ENCODE data around the gene SPTBN2.
"Not testable (repeated sequence)": the region's sequence is repeated elsewhere in the genome, so short reads cannot be mapped to it uniquely, and the experiment has no call there.

SPTBN2 gene

GRCh38 chr11:66680966-66681645 is 47.9 kb downstream of the SPTBN2 start:
- no peak for DNase-seq

GRCh38 chr11:66677599-66678375 is 51.2 kb downstream of the SPTBN2 start, which contains the start of gene RBM4B:
Gene RBM4B, minus strand, starts transcription at chr11:66677887. Its CDS starts 808 bp downstream, at chr11:66677079.
- peak; percentile 98 for DNase-seq

GRCh38 chr11:66676931-66677598 is 52.0 kb downstream of the SPTBN2 start:
- DNase-seq: peak; percentile 57

GRCh38 chr11:66676282-66676919 is 52.6 kb downstream of the SPTBN2 start:
- DNase-seq: no peak

GRCh38 chr11:66674964-66675602 is 53.9 kb downstream of the SPTBN2 start:
- no peak for DNase-seq

- no peak for DNase-seq
Observed at GRCh38 chr11:66670816-66671215, 58.2 kb downstream of the SPTBN2 start.

GRCh38 chr11:66665369-66665768 is 63.6 kb downstream of the SPTBN2 start:
- no peak for DNase-seq

GRCh38 chr11:66663741-66664296 is 65.2 kb downstream of the SPTBN2 start:
- DNase-seq: no peak

- no peak for DNase-seq
Observed at GRCh38 chr11:66659763-66660162, 69.3 kb downstream of the SPTBN2 start.

- no peak for DNase-seq
Observed at GRCh38 chr11:66653123-66653522, 75.9 kb downstream of the SPTBN2 start.

GRCh38 chr11:66652651-66653050 is 76.4 kb downstream of the SPTBN2 start:
- no peak for DNase-seq

GRCh38 chr11:66651016-66651415 is 78.0 kb downstream of the SPTBN2 start:
- no peak for DNase-seq

- DNase-seq: no peak
Observed at GRCh38 chr11:66649903-66650302, 79.1 kb downstream of the SPTBN2 start.

GRCh38 chr11:66646828-66647227 is 82.2 kb downstream of the SPTBN2 start:
- DNase-seq: no peak

- DNase-seq: no peak
Observed at GRCh38 chr11:66643745-66644437, 85.1 kb downstream of the SPTBN2 start.

GRCh38 chr11:66641834-66642233 is 87.2 kb downstream of the SPTBN2 start:
- no peak for DNase-seq

GRCh38 chr11:66639814-66640340 is 89.1 kb downstream of the SPTBN2 start:
- not testable (repeated sequence) for DNase-seq

GRCh38 chr11:66639066-66639813 is 89.8 kb downstream of the SPTBN2 start:
- peak; percentile 53 for DNase-seq

- DNase-seq: peak; percentile 100
Observed at GRCh38 chr11:66638177-66639065, 90.6 kb downstream of the SPTBN2 start, which contains the start of gene RBM4. Gene RBM4, plus strand, starts transcription at chr11:66638703. Its CDS starts 1,009 bp downstream, at chr11:66639712.
